PC-3 (cell line): ENCODE results near the gene KCNJ10. TPM values are rescaled to one million over a fixed set of nuclear protein-coding genes. Genes with fewer than 3 reads are reported as not detected.
A peak's percentile ranks its signal among the peaks of the same experiment; 100 is the strongest.

Source experiments
- ATAC-seq: fragments of 200-7000 bp; cut with Tn5 transposase; 2 replicates; pipeline ENCODE4 v1.9.1; 2020; ENCODE audit warnings: mild to moderate bottlenecking, moderate library complexity
- BruUV-seq: library from RNA; stranded (reverse); fragments of 400-500 nt; replicated peaks from 2 replicates; lab custom pipeline; 2021; lab: Mats Ljungman, UMichigan
- CTCF ChIA-PET: fragments of 300-600 bp; sonication (Branson Sonifier 250); formaldehyde crosslinking; loops from one replicate; lab custom pipeline; 2022; ENCODE audit warnings: antibody characterized with exemption; lab: Charles Lee
- POLR2A ChIA-PET: fragments of 300-600 bp; sonication (Branson Sonifier 250); formaldehyde crosslinking; loops from one replicate; lab custom pipeline; 2022; ENCODE audit warnings: antibody characterized with exemption; ENCODE audit not compliant: unreplicated experiment; lab: Charles Lee
- DNase-seq: peaks from one replicate; pipeline ENCODE4 v3.0.0-alpha.2; 2015
- H2AFZ ChIP-seq: fragments of 300-600 bp; sonication (generic); 2 replicates; pipeline ENCODE4 v1.6.0; 2016; ENCODE audit warnings: antibody characterized with exemption, low read length
- H3F3A ChIP-seq: fragments of 300-600 bp; sonication (generic); one replicate; pipeline ENCODE4 v1.6.0; 2017; ENCODE audit warnings: antibody characterized with exemption, low read length, control low read depth, mild to moderate bottlenecking; ENCODE audit not compliant: unreplicated experiment
- H3K27ac ChIP-seq: fragments of 300-600 bp; sonication (generic); 2 replicates; pipeline ENCODE4 v1.5.1; 2016; ENCODE audit warnings: mild to moderate bottlenecking, low read length
- H3K27me3 ChIP-seq: fragments of 300-600 bp; sonication (generic); 2 replicates; pipeline ENCODE4 v1.6.1; 2016; ENCODE audit warnings: low read length, mixed read lengths
- H3K36me3 ChIP-seq: fragments of 300-600 bp; sonication (generic); 2 replicates; pipeline ENCODE4 v1.6.1; 2016; ENCODE audit warnings: low read depth, mixed run types, low read length, mixed read lengths
- H3K4me1 ChIP-seq: fragments of 300-600 bp; sonication (generic); 2 replicates; pipeline ENCODE4 v1.5.1; 2016; ENCODE audit warnings: low read length; ENCODE audit not compliant: insufficient read depth
- H3K4me2 ChIP-seq: fragments of 300-600 bp; sonication (generic); 2 replicates; pipeline ENCODE4 v1.6.0; 2016; ENCODE audit warnings: low read length
- H3K4me3 ChIP-seq: fragments of 300-600 bp; sonication (generic); 2 replicates; pipeline ENCODE4 v1.5.1; 2016; ENCODE audit warnings: mild to moderate bottlenecking, low read length, mixed read lengths
- H3K79me2 ChIP-seq: fragments of 300-600 bp; sonication (generic); 2 replicates; pipeline ENCODE4 v1.6.1; 2017; ENCODE audit warnings: low read length, mixed read lengths
- H3K9ac ChIP-seq: fragments of 300-600 bp; sonication (generic); 2 replicates; pipeline ENCODE4 v1.6.0; 2016; ENCODE audit warnings: mild to moderate bottlenecking, low read length
- H3K9me2 ChIP-seq: fragments of 300-600 bp; sonication (generic); replicated peaks from 2 replicates; pipeline ENCODE4 v1.6.1; 2016; ENCODE audit warnings: mixed run types, low read length, mixed read lengths
- H3K9me3 ChIP-seq: fragments of 300-600 bp; sonication (generic); 2 replicates; pipeline ENCODE4 v1.6.1; 2016; ENCODE audit warnings: low read length, mixed read lengths
- H4K20me1 ChIP-seq: fragments of 300-600 bp; sonication (generic); 2 replicates; pipeline ENCODE4 v1.6.1; 2016; ENCODE audit warnings: low read length, mixed read lengths
- EZH2 ChIP-seq: fragments of 300-600 bp; sonication (generic); IDR thresholded peaks from one replicate; pipeline ENCODE4 v1.6.1; 2017; ENCODE audit warnings: antibody characterized with exemption, mild to moderate bottlenecking, low read length; ENCODE audit not compliant: unreplicated experiment
- EZH2phosphoT487 ChIP-seq: fragments of 300-600 bp; sonication (generic); IDR thresholded peaks from 2 replicates; pipeline ENCODE4 v1.6.1; 2018; ENCODE audit warnings: mild to moderate bottlenecking, antibody characterized with exemption, low read length, borderline replicate concordance
- intact Hi-C: fragments of 100-400 bp; cut with micrococcal nuclease; formaldehyde crosslinking; loops from 2 replicates; pipeline ENCODE4 v1.9.0; 2023
- total RNA-seq: library from RNA; depleted of rRNA; stranded (reverse); fragments of >200 nt; gene quantifications from 2 replicates; pipeline ENCODE4 v1.2.3, GENCODE V29; 2014
- TF ChIP-seq, protein P1 (sequence below): fragments of 300-600 bp; sonication (generic); conservative IDR thresholded peaks from 2 replicates; pipeline ENCODE4 v1.5.1; 2017; ENCODE audit warnings: antibody characterized with exemption, low read depth, mild to moderate bottlenecking, low read length

KCNJ10 gene
- total RNA-seq, 1 experiment from 2014 or later, result 0.15 TPM

DNA sequence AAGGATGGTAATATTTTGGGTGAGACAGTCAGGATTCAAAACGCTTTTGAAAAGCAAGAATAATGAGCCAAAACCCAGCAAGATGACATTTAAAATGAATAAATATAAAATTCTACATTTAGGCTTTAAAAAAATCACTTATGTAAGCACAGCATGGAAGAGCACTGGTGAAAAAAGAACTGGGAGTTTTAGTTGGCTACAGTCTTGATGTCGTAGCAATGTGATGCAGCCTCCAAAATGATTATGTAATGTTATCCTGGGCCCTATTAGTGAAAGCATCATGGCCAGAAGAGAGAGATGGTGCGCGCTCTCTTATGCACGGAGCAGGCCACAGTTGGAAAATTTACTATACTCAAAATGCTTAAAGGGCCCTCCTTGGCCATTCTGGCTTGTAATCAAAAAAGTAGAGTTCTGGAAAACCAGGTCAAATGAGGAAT lies 16.5 kb upstream of the KCNJ10 start:
- Histone ChIP-seq H3K4me3 (no peak overlapping the region), H3K4me1 (peaks cover 4% of the 10 kb centered on the region; the same call in 1 of the 2 replicates), H2AFZ (no peak overlapping the region), H3F3A (no peaks in the 10 kb centered on the region), H3K27me3 (peaks cover 6% of the 10 kb centered on the region; the same call in 1 of the 2 replicates), H4K20me1 (no peaks in the 10 kb centered on the region), H3K9me2 (no peaks in the 10 kb centered on the region), H3K4me2 (no peak overlapping the region), H3K27ac (no peak overlapping the region), H3K9ac (no peak overlapping the region), H3K79me2 (no peaks in the 10 kb centered on the region), H3K36me3 (no peaks in the 10 kb centered on the region), H3K9me3 (no peaks in the 10 kb centered on the region)
- intact Hi-C loops, result no loop called here
- ChIA-PET CTCF (no interaction called here), POLR2A (no interaction called here)
- no TSS peak for BruUV-seq
- ATAC-seq, result no peak
- TF ChIP-seq, protein P1, sequence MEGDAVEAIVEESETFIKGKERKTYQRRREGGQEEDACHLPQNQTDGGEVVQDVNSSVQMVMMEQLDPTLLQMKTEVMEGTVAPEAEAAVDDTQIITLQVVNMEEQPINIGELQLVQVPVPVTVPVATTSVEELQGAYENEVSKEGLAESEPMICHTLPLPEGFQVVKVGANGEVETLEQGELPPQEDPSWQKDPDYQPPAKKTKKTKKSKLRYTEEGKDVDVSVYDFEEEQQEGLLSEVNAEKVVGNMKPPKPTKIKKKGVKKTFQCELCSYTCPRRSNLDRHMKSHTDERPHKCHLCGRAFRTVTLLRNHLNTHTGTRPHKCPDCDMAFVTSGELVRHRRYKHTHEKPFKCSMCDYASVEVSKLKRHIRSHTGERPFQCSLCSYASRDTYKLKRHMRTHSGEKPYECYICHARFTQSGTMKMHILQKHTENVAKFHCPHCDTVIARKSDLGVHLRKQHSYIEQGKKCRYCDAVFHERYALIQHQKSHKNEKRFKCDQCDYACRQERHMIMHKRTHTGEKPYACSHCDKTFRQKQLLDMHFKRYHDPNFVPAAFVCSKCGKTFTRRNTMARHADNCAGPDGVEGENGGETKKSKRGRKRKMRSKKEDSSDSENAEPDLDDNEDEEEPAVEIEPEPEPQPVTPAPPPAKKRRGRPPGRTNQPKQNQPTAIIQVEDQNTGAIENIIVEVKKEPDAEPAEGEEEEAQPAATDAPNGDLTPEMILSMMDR, result no peak
- no peak for TF ChIP-seq EZH2
- no peak for TF ChIP-seq EZH2phosphoT487
- DNase-seq, result no peak

DNA sequence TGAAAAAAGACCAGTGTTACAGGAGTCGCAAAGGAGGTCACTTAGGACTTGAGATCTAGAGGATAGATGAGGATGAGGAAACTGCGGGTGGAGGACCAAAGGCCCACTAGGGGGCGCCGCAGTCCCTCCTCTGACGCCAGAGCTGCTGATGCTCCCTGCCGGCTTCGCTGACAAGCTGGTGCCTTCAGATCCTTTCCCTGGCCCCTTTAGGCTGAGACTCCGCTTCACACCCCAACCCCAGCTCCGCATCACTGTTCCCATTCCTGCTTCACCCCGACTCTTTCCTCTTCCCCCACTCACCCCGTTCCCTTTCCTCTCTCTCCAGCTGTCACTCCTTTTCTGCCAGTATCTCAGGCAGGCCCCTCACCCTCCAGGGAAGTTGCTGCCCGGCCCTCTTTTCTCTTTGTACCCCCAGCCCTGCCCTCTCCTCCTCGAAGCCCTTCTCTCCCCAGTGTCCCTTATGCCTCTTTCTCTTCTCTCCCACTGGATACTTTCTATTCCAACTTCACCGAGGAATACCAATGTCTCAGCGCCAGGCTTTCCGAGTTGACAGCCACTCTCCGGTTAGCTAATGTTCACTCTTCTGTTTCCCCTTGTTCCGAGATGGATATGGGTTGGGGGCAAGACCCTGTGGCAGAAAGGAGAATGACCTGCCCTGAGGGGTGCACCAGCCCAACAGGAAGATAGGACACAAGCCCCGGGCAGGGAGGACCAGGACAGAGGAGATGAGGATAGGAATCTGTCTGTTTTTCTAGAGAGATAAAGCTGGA lies 15.9 kb upstream of the KCNJ10 start:
- H3K4me1 ChIP-seq, result peaks cover 6% of the 10 kb centered on the region
- H3K36me3 ChIP-seq, result no peaks in the 10 kb centered on the region
- ChIA-PET POLR2A (no interaction called here), CTCF (interaction anchor here (0.6 to 1.3 kb wide), 7 partner anchors 12 to 209 kb away, joined by 3 to 7 read pairs (median 5); no protein-coding TSS in a partner anchor)
- no TSS peak for BruUV-seq
- intact Hi-C loops, result no loop called here
- H3K27me3 ChIP-seq, result peaks cover 12% of the 10 kb centered on the region
- H3K4me2 ChIP-seq, result no peak overlapping the region
- TF ChIP-seq EZH2phosphoT487 (no peak), EZH2 (no peak)
- TF ChIP-seq, protein P1, result peak; percentile 85
- DNase-seq, result peak; percentile 81
- H4K20me1 ChIP-seq, result no peaks in the 10 kb centered on the region
- H3K9ac ChIP-seq, result no peak overlapping the region
- no peak overlapping the region for H3K27ac ChIP-seq
- H3K9me2 ChIP-seq, result no peaks in the 10 kb centered on the region
- no peak overlapping the region for H2AFZ ChIP-seq
- no peak overlapping the region for H3K4me3 ChIP-seq
- H3K79me2 ChIP-seq, result no peaks in the 10 kb centered on the region
- H3K9me3 ChIP-seq, result no peaks in the 10 kb centered on the region
- ATAC-seq, result peak; percentile 66
- no peaks in the 10 kb centered on the region for H3F3A ChIP-seq
